Upper lobe of right lung (tissue), 1 donor: ENCODE results near the gene SOX13. TPM values are rescaled to one million over a fixed set of nuclear protein-coding genes. Genes with fewer than 3 reads are reported as not detected.

ENCODE experiments used
- ATAC-seq: fragments of 200-7000 bp; cut with Tn5 transposase; one replicate; pipeline ENCODE4 v1.9.1; 2020; ENCODE audit warnings: mild to moderate bottlenecking, moderate library complexity
- DNase-seq: peaks from one replicate; pipeline ENCODE4 v3.0.0-alpha.2; 2020
- H3K27ac ChIP-seq: fragments of 200-600 bp; one replicate; pipeline ENCODE4 v1.8.0; 2022
- H3K27me3 ChIP-seq: fragments of 200-600 bp; one replicate; pipeline ENCODE4 v1.8.0; 2022; ENCODE audit warnings: mild to moderate bottlenecking
- H3K36me3 ChIP-seq: fragments of 200-600 bp; one replicate; pipeline ENCODE4 v1.8.0; 2022
- H3K4me1 ChIP-seq: fragments of 200-600 bp; one replicate; pipeline ENCODE4 v1.8.0; 2022
- H3K4me3 ChIP-seq: fragments of 200-600 bp; one replicate; pipeline ENCODE4 v1.8.0; 2022; ENCODE audit warnings: mild to moderate bottlenecking
- H3K9me3 ChIP-seq: fragments of 200-600 bp; one replicate; pipeline ENCODE4 v1.8.0; 2022
- CTCF ChIP-seq: fragments of 200-600 bp; IDR thresholded peaks from one replicate; pipeline ENCODE4 v1.8.0; 2022; ENCODE audit warnings: antibody characterized with exemption
- intact Hi-C: fragments of 100-400 bp; cut with DNase I; formaldehyde crosslinking; loops from one replicate; pipeline ENCODE4 v1.11.0; 2022
- long read RNA-seq: library from polyadenylated mRNA; unstranded; transcript quantifications from one replicate; pipeline ENCODE4 v2.0.0, GENCODE V29; 2021
- total RNA-seq: library from RNA; stranded (reverse); fragmentation: NEBNext Ultra II Directional; extraction: Animal tissue kit (Norgen Biotek cat#: 25700); gene quantifications from one replicate; pipeline ENCODE4 v1.2.1, GENCODE V29; 2021
- donor health status: DM: no; HTN: yes; CAD: no; lungs with severe emphysema.

The SOX13 gene
- 76.3 TPM for total RNA-seq
- long read RNA-seq, transcript SOX13-203 (14 exons, 3,587 nt), result major isoform, 6 of 35 reads
- long read RNA-seq, partial matches to known transcripts, result 14 of 35 reads
- long read RNA-seq, other reads (novel, unspliced or antisense), result 15 of 35 reads

GRCh38 chr1:204072931-204073836, at the start of gene SOX13:
Gene SOX13, plus strand, starts transcription at chr1:204073115. Its CDS starts 39,801 bp downstream, at chr1:204112916.
- DNase-seq (peak; percentile 93), ATAC-seq (peak; percentile 88)
- H3K27me3 ChIP-seq, result no peaks in the 10 kb centered on the region
- no peaks in the 10 kb centered on the region for H3K9me3 ChIP-seq
- H3K36me3 ChIP-seq, result no peaks in the 10 kb centered on the region
- intact Hi-C loops, result no loop called here
- H3K4me3 ChIP-seq, result peak within 1 kb of the TSS; percentile 68
- peak within 1 kb of the TSS; percentile 88 for H3K27ac ChIP-seq
- peak; percentile 15 for TF ChIP-seq CTCF
- H3K4me1 ChIP-seq, result peaks cover 34% of the 10 kb centered on the region

GRCh38 chr1:204025917-204026707, 46.8 kb upstream of the SOX13 start:
- TF ChIP-seq CTCF, result no peak

GRCh38 chr1:204027446-204027845, 45.5 kb upstream of the SOX13 start:
- H3K9me3 ChIP-seq, result no peaks in the 10 kb centered on the region
- no peaks in the 10 kb centered on the region for H3K4me1 ChIP-seq
- no peak for ATAC-seq
- H3K36me3 ChIP-seq, result no peaks in the 10 kb centered on the region
- no peak for TF ChIP-seq CTCF
- H3K4me3 ChIP-seq, result no peak overlapping the region
- H3K27ac ChIP-seq, result no peak overlapping the region
- H3K27me3 ChIP-seq, result no peaks in the 10 kb centered on the region
- intact Hi-C loops, result no loop called here
- DNase-seq, result no peak

More at GRCh38 chr1:204025917-204026707, 46.8 kb upstream of the SOX13 start:
- Histone ChIP-seq H3K27me3 (no peaks in the 10 kb centered on the region), H3K9me3 (no peaks in the 10 kb centered on the region), H3K4me3 (no peak overlapping the region), H3K36me3 (no peaks in the 10 kb centered on the region), H3K4me1 (no peaks in the 10 kb centered on the region), H3K27ac (no peak overlapping the region)
- ATAC-seq, result no peak
- peak; percentile 46 for DNase-seq
- intact Hi-C loops, result no loop called here

GRCh38 chr1:204029016-204029415, 43.9 kb upstream of the SOX13 start:
- Histone ChIP-seq H3K9me3 (no peaks in the 10 kb centered on the region), H3K36me3 (no peaks in the 10 kb centered on the region), H3K27me3 (no peaks in the 10 kb centered on the region), H3K4me3 (no peak overlapping the region), H3K4me1 (no peaks in the 10 kb centered on the region), H3K27ac (no peak overlapping the region)
- intact Hi-C loops, result no loop called here
- no peak for TF ChIP-seq CTCF
- DNase-seq (peak; percentile 32), ATAC-seq (no peak)

GRCh38 chr1:204031098-204031710, 41.7 kb upstream of the SOX13 start:
- Histone ChIP-seq H3K27me3 (no peaks in the 10 kb centered on the region), H3K4me3 (no peak overlapping the region), H3K36me3 (no peaks in the 10 kb centered on the region), H3K9me3 (no peaks in the 10 kb centered on the region), H3K27ac (no peak overlapping the region), H3K4me1 (no peaks in the 10 kb centered on the region)
- no peak for ATAC-seq
- TF ChIP-seq CTCF, result no peak
- DNase-seq, result peak; percentile 49
- intact Hi-C loops, result no loop called here
